GM18858 (cell line): ENCODE data around the gene GPR137.
A peak's percentile ranks its signal among the peaks of the same experiment; 100 is the strongest.

Experiments used
- ATAC-seq: cut with Tn5 transposase; IDR thresholded peaks from one replicate; pipeline ENCODE4 v1.9.1; 2021; ENCODE audit not compliant: unreplicated experiment

Gene GPR137

DNA sequence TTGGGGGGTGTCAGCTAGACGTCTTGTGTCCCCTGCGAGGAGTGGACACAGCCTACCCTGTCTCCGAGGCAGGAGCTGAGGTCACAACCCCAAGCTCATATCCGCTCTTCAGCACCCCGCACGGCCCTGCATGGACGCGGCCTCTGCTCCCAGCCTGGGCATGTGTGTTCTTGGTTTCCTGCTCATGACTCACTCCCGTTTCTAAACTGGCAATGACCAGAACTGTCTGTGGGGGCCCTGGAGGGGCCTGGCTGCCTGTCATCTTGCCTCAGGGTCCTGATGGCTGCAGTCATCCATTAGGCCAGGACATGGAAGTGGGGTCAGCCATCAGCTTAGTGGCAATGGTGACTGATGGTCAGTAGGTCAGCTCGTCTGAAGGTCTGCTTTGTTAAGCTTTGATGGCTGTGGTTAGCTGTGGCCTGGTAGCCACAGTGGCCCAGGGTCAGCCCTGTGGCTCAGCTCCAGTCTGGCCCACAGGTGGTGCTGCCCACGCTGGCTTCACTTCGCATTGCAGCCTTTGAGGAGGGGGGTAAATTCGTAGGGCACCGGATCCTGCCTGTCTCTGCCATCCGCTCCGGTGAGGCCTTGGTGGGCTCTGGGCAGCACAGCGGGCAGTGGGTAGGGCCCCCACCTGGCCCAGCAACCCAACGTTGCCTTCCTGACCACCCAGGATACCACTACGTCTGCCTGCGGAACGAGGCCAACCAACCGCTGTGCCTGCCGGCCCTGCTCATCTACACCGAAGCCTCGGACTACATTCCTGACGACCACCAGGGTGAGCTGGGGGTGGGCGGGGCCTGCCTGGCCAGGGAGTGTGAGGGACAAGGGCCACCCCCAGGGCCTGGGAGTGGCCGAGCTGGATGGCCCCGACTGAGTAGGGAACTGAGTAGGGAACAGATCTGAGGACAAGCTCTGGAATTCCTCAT lies 22.4 kb upstream of the GPR137 start:
- ATAC-seq, result no peak

DNA sequence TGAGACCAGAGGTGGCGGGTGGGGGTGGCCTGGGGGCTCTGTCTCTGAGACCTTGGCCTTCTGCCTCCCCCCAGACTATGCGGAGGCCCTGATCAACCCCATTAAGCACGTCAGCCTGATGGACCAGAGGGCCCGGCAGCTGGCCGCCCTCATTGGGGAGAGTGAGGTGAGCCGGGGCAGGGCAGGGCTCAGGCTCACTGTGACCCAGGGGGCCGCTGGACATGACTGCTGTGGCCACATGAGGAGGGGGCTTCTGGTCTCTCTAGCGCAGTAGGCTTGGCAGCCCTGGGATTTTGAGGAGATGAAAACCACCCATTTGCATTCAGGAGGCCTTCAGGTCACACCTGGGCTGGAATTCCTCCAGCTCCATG lies 21.7 kb upstream of the GPR137 start:
- no peak for ATAC-seq

DNA sequence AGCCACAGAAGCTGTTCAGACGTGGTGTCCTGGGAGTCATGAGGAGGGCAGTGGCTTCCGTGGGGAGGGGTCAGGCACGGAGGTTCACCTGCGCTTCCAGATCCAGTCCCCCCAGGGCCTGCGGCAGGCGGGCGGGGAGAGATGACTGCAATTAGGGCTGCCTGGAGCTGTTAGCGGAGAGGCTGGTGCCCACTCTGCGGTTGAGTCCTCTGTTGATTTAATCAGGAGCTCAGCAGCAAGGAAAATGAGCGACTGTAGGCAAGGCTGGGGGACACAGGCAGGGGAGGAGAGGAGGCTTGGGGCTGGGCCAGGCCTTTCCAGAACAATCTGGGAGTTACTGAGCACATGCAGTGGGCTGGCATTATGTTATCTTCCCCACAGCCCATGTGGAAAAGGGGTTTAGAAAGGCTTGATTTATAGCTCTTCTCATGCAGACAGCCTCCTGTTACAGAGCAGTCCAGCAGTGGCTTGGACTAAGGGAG lies 21.2 kb upstream of the GPR137 start:
- ATAC-seq, result no peak

DNA sequence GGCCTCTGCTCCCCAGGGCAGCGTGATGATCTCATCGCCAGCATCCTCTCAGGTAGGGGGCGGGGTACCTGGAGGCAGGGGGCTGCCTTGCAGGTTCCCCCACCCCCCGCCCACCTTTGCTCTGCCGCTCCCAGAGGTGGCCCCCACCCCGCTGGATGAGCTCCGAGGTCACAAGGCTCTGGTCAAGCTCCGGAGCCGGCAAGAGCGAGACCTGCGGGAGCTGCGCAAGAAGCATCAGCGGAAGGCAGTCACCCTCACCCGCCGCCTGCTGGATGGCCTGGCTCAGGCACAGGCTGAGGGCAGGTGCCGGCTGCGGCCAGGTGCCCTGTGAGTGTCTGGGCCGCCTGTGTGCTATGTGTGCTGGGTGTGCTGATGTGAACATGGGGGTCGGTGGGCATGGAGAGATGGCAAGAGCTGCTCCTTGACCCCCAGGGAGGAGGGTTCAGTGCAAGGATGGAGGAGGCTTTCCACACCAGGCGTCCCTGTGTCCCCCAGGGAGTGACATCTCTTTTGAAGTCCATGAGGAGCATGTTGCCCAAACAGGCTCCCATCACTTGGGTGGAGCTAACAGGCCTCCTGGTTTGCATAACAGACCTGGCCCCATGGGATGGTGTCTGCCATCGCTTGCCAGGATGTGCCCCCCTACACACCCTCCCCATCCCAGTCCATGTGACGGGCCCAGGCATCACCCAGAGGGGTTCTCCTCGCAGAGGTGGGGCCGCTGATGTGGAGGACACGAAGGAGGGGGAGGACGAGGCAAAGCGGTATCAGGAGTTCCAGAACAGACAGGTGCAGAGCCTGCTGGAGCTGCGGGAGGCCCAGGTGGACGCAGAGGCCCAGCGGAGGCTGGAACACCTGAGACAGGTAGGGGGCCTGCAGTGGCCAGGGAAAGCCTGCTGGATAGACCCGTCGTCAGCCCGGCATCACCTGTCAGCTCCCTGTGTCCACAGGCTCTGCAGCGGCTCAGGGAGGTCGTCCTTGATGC lies 20.2 kb upstream of the GPR137 start:
- no peak for ATAC-seq

DNA sequence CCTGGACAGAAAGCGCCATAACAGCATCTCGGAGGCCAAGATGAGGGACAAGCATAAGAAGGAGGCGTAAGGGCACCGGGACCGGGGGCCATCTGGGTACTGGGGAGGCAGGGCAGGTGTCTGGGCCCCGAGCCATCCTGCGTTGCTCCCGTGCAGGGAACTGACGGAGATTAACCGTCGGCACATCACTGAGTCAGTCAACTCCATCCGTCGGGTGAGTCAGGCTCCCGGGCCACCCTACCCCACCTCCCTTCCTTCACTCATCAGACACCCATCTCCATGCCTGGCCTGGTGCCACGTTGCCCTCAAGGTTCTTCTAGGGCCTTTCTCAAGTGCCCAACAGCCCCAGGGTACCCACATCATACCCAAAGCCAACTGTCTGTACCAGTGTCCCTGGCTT lies 19.3 kb upstream of the GPR137 start:
- ATAC-seq, result no peak

DNA sequence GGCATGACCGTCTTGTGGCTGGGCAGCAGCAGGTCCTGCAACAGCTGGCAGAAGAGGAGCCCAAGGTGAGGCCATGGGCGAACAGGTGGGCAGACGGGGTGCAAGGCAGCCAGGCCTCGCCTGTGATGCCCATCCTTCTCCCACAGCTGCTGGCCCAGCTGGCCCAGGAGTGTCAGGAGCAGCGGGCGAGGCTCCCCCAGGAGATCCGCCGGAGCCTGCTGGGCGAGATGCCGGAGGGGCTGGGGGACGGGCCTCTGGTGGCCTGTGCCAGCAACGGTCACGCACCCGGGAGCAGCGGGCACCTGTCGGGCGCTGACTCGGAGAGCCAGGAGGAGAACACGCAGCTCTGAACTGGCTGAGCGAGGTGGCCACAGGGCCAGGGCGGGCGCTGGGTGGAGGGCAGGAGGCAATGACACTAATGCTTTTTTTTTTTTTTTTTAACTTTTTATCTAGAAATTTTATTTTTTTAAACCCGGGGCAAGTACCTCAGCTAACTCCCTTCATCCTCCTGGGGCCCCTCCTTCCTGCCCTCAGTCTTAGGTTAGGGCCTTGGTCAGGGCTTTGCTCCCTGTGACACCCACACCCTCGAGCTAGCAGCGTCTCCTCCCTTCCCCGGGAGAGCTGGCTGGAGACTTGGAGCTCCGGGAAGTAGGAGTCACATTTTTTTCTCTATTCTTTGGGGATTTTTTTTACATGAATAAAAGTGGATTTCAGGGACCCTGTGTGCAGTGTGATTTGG lies 18.3 kb upstream of the GPR137 start:
- no peak for ATAC-seq

DNA sequence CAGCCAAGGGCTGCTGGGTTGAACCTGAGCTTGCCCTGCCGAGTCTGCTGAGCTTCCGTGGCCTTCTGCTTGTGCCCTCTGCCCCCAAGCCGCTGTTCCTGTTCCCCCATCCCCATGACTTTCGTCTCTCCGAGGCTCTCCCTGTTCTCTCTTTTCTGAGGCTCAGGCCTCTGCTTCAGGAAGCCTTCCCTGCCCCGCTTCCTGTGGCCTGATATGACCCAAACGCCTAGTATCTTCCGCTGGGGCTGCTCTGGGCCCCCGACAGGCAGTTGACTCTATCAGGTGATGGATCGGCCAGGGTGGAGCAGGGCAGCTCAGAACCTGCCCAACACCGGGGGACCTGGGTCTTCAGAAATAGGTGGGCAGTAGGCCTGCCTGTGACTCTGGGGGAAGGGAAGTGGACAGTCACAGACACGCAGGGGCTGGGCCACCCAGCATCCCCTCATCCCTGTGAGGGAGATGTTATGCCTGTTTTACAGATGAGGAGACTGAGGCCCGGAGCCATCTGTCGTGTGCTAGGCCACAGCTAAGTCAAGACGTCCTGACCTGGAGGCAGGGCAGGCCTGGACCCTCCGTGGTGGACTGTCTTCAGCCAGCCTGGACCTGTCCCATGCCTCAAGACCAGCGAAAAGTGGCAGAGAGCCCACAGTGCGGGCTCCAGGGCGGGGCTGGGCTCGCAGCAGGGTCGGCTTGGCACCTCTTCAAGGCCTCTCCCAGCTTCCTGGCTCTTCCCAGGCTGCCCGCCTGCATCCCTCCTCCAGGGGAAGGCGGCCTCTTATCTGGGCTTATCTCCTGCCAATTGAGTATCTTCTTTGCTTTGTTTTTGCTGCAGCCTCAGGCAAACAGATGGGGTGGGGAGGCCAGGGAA lies 17.4 kb upstream of the GPR137 start:
- ATAC-seq, result no peak

DNA sequence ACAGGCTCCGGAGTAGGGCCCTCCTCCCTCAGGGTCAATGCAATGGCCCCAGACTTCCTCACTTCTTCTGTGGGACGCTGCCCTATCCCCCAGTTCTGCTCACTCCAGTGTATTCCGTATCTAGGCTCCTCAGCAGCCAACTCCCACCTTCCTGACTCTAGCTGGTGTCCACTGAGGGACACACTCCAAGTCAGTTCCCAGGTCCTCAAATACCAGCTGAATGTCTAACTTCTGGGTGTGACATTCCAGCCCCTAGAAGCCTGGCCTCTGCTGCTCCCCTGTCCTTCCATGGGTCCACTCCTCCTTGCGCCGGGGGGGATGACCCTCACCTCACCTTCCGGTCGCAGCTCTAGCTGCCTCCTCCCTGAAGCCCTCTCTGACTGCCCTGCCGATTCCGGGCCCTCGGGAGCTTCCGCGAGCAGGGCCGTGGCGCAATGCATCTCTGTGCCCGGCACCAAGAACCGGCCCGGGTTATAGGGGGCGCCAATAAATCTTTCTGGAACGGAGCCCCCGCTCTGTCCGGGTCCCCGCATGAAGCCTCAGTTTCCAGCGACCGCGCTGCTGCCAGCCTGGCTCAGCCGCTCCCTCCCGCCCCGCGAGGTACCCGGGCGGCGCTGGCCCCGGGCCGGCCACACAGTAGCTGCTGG lies 16.6 kb upstream of the GPR137 start:
- ATAC-seq, result no peak

DNA sequence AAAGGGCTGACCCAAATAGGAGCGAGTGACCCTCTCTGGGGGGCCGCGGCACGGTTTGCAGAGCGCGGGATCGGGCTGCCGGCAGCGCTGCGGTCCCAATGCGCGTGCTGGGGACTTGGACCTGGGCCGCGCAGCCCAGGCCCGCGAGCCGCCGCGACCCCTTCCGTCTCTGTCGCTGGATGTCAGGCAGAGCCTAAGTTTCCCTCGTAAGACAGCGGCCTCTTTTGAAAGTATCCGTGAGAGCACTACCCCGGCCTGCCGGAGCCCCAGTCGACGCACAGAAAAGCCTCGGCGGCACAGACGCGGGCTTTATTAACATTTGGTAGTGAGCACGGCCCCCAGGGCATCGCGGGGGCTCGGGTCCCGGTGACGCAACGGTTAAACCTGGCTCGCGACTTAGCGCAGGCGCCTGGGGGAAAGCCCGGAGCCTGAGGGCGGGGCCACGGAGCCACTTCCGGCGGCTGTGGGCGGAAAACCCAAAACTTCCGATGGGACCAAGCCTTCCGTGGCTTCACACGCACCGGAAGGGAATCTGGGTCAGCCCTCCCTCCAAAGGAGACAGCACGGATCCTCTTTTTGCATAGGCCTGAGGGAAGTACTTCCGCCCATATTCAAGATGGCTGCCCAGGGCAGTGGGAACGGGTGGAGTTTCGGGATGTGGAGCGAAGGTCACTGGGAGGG lies 16.0 kb upstream of the GPR137 start:
- ATAC-seq, result peak; percentile 54

DNA sequence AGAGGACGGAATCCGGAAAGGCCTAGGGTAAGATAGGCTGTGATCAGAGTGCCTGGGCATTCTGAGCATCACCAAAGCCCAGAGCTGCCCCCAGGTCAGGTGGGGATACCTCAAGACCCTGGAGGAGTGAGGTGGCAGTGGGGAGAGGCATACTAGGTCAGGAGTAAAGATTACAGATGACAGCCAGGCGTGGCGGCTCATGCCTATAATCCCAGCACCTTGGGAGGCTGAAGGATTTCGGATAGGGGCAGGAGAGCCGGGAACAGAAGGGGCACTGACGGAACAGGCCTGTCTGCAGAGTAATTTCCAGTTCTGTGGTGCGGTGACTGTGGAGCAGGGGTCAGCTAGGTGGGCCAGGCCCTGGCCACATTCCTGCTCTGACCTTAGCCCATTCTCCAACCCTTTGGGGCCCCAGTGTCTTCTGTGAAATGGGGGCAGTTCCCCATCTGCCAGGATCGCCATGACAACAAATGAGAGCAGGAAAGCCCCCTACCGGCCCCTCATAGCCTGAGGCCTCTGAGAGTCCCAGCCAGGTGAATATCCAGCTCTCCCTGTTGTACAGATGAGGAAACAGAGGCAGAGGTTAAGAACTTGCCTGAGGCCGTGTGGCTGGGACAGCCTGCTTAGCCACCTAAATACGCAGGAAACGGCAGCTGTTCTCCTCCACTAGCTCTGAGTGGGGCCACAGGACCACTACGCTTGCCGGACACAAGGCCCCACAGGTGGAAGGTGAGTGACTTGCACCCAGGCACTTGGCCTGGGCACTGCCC lies 10.4 kb upstream of the GPR137 start:
- ATAC-seq, result no peak

DNA sequence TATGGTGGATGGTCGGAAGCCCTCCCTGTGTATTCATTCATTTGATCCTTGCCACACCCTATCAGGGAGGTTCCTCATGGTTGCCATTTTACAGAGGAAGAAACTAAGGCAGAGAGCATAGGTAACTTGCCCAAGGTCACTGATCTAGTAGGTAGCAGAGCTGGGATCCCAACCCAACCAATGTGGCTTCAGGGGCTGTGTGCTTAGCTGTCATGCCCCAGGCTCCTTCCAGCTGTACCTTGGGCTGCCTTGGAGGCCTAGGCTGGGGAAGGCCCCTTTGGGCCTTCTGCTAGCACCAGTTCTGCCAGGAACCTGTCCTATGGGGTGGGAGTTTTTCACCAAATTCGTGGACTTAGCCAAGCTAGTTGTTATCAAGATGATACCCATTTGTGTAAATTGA lies 9.8 kb upstream of the GPR137 start:
- no peak for ATAC-seq

DNA sequence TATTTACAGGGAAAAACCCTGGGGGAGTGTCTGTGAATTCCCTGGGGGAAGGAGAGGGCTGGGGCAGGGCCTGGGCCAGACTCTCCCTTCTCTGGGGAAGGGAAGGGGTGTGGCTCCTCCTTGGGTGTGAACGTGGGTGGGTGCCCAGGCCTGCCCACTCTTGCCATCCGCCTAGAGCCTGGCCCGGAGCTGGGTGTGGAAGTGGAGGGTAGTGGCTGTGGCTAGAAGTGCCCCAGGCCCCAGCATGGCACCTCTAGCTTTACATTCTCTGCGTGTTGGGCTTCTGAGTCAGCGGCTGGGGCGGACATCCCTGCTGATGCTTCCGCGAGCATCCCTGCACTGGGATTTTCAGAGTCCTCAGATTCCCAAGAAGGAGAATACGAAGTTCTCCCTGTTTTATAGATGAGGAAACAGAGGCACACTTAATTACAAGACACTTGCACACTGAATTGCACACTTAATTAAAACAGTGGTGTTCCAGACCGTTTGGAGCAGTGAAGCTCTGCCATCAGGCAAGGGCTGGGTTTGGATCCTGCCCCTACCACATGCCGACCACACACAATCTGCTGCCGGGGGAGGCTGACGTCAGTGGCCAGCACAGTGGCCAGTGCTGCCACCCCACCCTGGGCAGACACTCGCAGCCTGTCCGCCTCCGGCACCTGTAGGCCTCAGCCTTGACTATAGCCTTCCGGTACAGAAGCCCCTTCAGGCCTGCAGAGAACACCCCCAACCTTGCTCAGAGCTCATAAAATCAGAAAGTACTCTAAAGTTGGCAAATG lies 8.8 kb upstream of the GPR137 start:
- ATAC-seq, result no peak

DNA sequence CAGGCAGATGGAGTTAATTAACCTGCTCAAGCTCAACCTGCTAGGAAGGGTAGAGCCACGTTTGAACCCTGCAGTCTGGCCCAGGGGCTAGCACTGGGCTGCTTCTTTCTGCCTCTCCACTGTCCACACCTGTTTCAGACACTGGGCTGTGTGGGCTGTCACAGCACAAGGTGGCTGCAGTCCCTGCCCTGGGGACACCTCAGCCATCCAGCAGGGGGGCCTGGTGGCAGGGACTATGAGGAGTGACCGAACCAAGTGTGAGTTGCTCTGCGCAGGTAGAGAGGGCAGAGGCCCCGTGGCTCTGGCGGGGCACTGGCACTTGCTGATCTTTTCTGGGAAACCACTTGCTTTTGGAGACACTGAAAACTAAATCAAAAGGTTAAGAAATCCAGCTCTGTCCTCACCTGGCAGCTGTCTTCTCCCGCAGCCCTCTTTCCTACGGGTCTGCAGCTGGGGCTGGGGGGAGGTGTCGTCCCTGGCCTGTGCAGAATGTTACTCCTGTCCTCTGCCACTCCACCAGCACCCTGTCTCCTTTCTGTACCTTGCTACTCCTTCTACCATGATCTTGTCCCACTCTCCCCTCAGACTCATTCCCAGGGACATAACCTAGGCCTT lies 7.0 kb upstream of the GPR137 start:
- ATAC-seq, result no peak

DNA sequence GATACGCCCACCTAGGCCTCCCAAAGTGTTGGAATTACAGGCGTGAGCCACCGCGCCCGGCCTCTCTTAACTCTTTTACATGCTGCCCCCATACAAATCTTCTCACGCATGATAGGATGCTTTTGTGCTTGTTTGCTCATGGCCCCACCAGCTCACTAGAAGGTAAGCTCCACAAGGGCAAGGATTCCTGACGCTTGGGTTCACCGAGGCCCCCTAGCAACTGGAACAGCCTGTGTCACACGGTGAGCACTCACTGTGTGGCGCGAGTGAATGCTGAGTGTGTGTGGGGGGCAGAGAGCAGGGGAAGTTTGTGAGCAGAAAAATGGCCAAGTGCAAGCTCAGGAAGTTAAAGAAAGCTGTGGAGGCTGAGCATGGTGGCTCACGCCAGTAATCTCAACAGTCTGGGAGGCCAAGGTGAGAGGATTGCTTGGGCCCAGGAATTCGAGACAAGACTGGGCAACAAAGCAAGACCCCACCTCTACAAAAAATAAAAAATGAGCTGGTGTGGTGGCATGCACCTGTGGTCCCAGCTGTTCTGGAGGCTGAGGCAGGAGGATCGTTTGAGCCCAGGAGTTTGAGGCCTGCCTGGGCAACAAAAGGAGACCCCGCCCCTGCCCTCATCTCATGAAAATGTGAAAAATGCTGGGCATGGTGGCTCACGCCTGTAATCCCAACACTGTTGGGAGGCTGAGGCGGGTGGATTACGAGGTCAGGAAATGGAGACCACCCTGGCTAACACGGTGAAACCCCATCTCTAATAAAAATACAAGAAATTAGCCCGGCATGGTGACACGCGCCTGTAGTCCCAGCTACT lies 3.5 kb upstream of the GPR137 start:
- no peak for ATAC-seq

DNA sequence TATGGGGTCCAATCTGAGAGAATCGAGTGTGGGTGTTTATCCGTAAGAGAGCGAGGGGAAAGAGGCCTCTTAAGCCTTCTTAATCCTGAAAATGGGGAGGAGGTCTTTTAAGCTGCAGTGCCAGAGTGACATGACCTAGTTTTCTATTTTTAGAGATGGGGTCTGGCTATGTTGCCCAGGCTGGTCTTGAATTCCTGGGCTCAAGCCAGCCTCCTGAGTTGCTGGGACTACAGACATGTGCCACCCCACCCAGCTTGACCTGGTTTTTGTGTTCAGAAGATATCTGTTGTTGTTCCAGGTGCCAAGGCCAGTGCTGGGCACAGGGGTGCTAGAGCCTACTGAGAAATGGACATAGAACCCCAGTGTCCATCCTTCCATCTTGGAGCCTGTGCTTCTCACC lies 2.6 kb upstream of the GPR137 start:
- ATAC-seq, result no peak
